A673 (cell line): Measurements from ENCODE around the gene TNRC6C. TPM values are rescaled to one million over a fixed set of nuclear protein-coding genes. Genes with fewer than 3 reads are reported as not detected.

ENCODE experiments used
- BruUV-seq: library from RNA; stranded (reverse); fragments of 400-500 nt; replicated peaks from 2 replicates; lab custom pipeline; 2021; lab: Mats Ljungman, UMichigan
- CTCF ChIA-PET: fragments of 300-600 bp; sonication (Branson Sonifier 250); formaldehyde crosslinking; loops from one replicate; lab custom pipeline; 2022; ENCODE audit warnings: antibody characterized with exemption; lab: Charles Lee
- POLR2A ChIA-PET: fragments of 300-600 bp; sonication (Branson Sonifier 250); formaldehyde crosslinking; loops from one replicate; lab custom pipeline; 2022; ENCODE audit warnings: antibody characterized with exemption; ENCODE audit not compliant: low non-redundant PET; lab: Charles Lee
- DNase-seq: peaks from one replicate; pipeline ENCODE4 v3.0.0-alpha.2; 2015; ENCODE audit warnings: low spot score
- H3K27ac ChIP-seq: fragments of 200-600 bp; sonication (generic); 2 replicates; pipeline ENCODE4 v1.5.1; 2016; ENCODE audit warnings: mixed run types, low read depth, mild to moderate bottlenecking, mixed read lengths, antibody characterized with exemption, low read length; ENCODE audit not compliant: poor library complexity, severe bottlenecking
- H3K27me3 ChIP-seq: fragments of 200-600 bp; sonication (generic); replicated peaks from 2 replicates; pipeline ENCODE4 v1.6.1; 2017; ENCODE audit warnings: mixed run types, low read depth, mild to moderate bottlenecking, mixed read lengths, antibody characterized with exemption, low read length; ENCODE audit not compliant: insufficient read depth, poor library complexity
- H3K36me3 ChIP-seq: fragments of 200-600 bp; sonication (generic); 2 replicates; pipeline ENCODE4 v1.6.1; 2016; ENCODE audit warnings: mixed run types, mild to moderate bottlenecking, mixed read lengths, antibody characterized with exemption, low read length; ENCODE audit not compliant: insufficient read depth, poor library complexity, severe bottlenecking
- H3K4me1 ChIP-seq: fragments of 200-600 bp; sonication (generic); 2 replicates; pipeline ENCODE4 v1.6.1; 2017; ENCODE audit warnings: mixed run types, mild to moderate bottlenecking, mixed read lengths, antibody characterized with exemption, low read length; ENCODE audit not compliant: insufficient read depth, poor library complexity, severe bottlenecking
- H3K4me3 ChIP-seq: fragments of 200-600 bp; sonication (generic); 2 replicates; pipeline ENCODE4 v1.5.1; 2016; ENCODE audit warnings: low read depth, mixed run types, mild to moderate bottlenecking, mixed read lengths, low read length; ENCODE audit not compliant: poor library complexity, severe bottlenecking
- H3K9me3 ChIP-seq: fragments of 200-600 bp; sonication (generic); 2 replicates; pipeline ENCODE4 v1.6.1; 2016; ENCODE audit warnings: mixed run types, low read depth, mild to moderate bottlenecking, mixed read lengths, antibody characterized with exemption, low read length; ENCODE audit not compliant: poor library complexity, severe bottlenecking
- CTCF ChIP-seq: fragments of 300-800, 200-600 bp; sonication (generic); conservative IDR thresholded peaks from 2 replicates; pipeline ENCODE4 v1.5.1; 2017; ENCODE audit warnings: low read depth, mild to moderate bottlenecking, antibody characterized with exemption, low read length, moderate library complexity, mixed read lengths
- EZH2 ChIP-seq: fragments of 200-600 bp; sonication (generic); IDR thresholded peaks from 2 replicates; pipeline ENCODE4 v1.6.1; 2017; ENCODE audit warnings: borderline replicate concordance, low read depth, mild to moderate bottlenecking, mixed read lengths, antibody characterized with exemption, low read length; ENCODE audit not compliant: poor library complexity, severe bottlenecking
- intact Hi-C: fragments of 100-400 bp; cut with micrococcal nuclease; formaldehyde crosslinking; loops from one replicate; pipeline ENCODE4 v1.10.0; 2022; ENCODE audit not compliant: unreplicated experiment
- total RNA-seq: library from RNA; stranded (reverse); gene quantifications from 2 replicates; pipeline ENCODE4 v1.2.3, GENCODE V29; 2021

The TNRC6C gene
- total RNA-seq, 1 experiment from 2014 or later: 26.7 TPM

- intact Hi-C loops: no loop called here
- CTCF ChIA-PET: interaction anchor here (0.5 kb wide), 1 partner anchor 216 kb away, joined by 3 read pairs; no protein-coding TSS in a partner anchor
- H3K9me3 ChIP-seq: no peaks in the 10 kb centered on the region
- POLR2A ChIA-PET: no interaction called here
- no peaks in the 10 kb centered on the region for H3K4me1 ChIP-seq
- H3K27ac ChIP-seq: no peak overlapping the region
- H3K27me3 ChIP-seq: peaks cover 7% of the 10 kb centered on the region
- DNase-seq: no peak
- no TSS peak for BruUV-seq
- no peaks in the 10 kb centered on the region for H3K36me3 ChIP-seq
- H3K4me3 ChIP-seq: no peak overlapping the region
- TF ChIP-seq EZH2 (no peak), CTCF (no peak)
Observed at GRCh38 chr17:77944390-77945222, 13.9 kb upstream of the TNRC6C start.

DNA sequence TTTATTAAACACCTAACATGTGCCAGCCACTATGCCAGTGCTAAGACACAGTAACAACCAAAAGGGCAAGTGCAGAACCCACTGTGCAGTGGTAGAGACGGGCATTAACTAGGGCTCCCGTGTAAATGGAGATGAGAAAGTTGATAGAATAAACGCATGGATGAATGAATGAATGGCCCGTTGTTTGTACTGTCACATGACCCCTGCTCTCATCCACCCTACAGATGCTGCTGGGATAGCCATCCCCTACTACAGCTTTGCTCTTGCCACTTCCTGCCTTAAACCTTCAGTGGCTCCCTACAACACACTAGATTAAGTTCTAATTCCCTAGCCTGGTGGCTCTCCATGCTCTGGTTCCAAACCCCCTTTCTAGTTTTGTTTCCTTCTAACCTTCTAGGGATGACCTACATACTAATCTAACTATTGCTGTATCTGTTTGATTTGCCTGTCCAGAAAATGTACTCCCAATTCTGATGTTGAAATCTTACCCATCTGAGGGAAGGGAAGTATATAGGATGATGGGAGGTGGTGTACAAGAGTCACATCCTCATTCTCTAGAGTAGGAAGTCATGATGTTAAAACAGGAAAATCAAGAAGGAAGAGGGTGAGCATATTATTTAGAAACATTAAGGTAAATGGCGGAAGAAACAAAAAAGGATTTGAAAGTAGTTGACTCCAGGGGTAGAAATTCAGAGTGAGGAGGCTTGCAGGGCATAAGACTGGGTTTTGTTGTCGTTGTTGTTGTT is 11.4 kb upstream of the TNRC6C start:
- CTCF ChIA-PET: no interaction called here
- TF ChIP-seq EZH2 (no peak), CTCF (no peak)
- Histone ChIP-seq H3K27me3 (peaks cover 26% of the 10 kb centered on the region), H3K4me1 (no peaks in the 10 kb centered on the region), H3K9me3 (no peaks in the 10 kb centered on the region), H3K36me3 (no peaks in the 10 kb centered on the region), H3K27ac (no peak overlapping the region), H3K4me3 (no peak overlapping the region)
- POLR2A ChIA-PET: no interaction called here
- no peak for DNase-seq
- no TSS peak for BruUV-seq
- intact Hi-C loops: no loop called here

DNA sequence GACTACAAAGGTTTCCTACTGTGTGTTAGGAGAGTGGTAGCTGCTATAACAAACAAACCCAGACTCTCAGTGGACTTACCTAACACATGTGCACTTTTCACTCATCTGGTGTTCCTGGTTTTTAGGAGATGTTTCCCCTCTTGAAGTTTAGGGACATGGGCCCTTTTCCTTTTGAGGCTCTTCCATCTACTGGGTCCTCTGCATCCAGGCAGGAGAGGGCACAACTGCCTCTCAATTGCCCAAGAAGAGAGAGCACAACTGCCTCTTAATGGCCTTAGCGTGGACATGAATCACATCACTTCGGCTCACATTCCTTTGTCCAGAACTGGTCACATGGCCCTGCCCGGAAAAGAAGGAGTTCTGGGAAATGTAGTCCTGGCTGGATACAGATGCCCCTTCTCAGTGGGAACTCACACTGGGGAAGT is 9.8 kb upstream of the TNRC6C start:
- intact Hi-C loops: no loop called here
- Histone ChIP-seq H3K4me3 (no peak overlapping the region), H3K27ac (no peak overlapping the region), H3K27me3 (peaks cover 43% of the 10 kb centered on the region), H3K36me3 (no peaks in the 10 kb centered on the region), H3K9me3 (no peaks in the 10 kb centered on the region), H3K4me1 (no peaks in the 10 kb centered on the region)
- CTCF ChIA-PET: no interaction called here
- no peak for DNase-seq
- BruUV-seq: no TSS peak
- TF ChIP-seq CTCF (no peak), EZH2 (no peak)
- POLR2A ChIA-PET: no interaction called here
